HL-60 (cell line): ENCODE measurements around the gene HRH3.

Source experiments
- DNase-seq, 2 experiments: peaks; one replicate each; pipeline ENCODE4 v3.0.0-alpha.2; 2010 to 2020; ENCODE audit warnings: low read depth in 1 of 2, low spot score in 1 of 2
- H3K27ac ChIP-seq: fragments of 250-450 bp; sonication (Bioruptor Pico); replicated peaks from 2 replicates; pipeline ENCODE4 v1.5.1; 2020; ENCODE audit warnings: mild to moderate bottlenecking, moderate library complexity
- H3K27me3 ChIP-seq: fragments of 250-450 bp; sonication (Bioruptor Pico); 2 replicates; pipeline ENCODE4 v1.5.1; 2021; ENCODE audit warnings: mild to moderate bottlenecking, moderate library complexity; ENCODE audit not compliant: insufficient read depth, poor library complexity, severe bottlenecking
- H3K4me3 ChIP-seq: replicated peaks from 2 replicates; pipeline ENCODE4 v1.5.1; 2011; ENCODE audit warnings: mild to moderate bottlenecking, control low read depth, low read length; ENCODE audit not compliant: insufficient read depth
- CTCF ChIP-seq: IDR thresholded peaks from one replicate; pipeline ENCODE4 v1.5.1; 2011; ENCODE audit warnings: low read length, control low read depth, inconsistent platforms; ENCODE audit not compliant: insufficient read depth
- GABPA ChIP-seq: IDR thresholded peaks from 2 replicates; pipeline ENCODE4 v1.6.1; 2012; ENCODE audit warnings: low read depth
- POLR2AphosphoS5 ChIP-seq: IDR thresholded peaks from 2 replicates; pipeline ENCODE4 v1.6.1; 2012; ENCODE audit warnings: low read depth
- REST ChIP-seq: IDR thresholded peaks from 2 replicates; pipeline ENCODE4 v1.6.1; 2012; ENCODE audit warnings: low read depth; ENCODE audit not compliant: insufficient replicate concordance
- SPI1 ChIP-seq: IDR thresholded peaks from 2 replicates; pipeline ENCODE4 v1.6.1; 2012; ENCODE audit warnings: low read depth, mild to moderate bottlenecking, borderline replicate concordance

The HRH3 gene

GRCh38 chr20:62268228-62268900 lies 48.3 kb upstream of the HRH3 start:
- Histone ChIP-seq H3K4me3 (no peak overlapping the region), H3K27ac (no peak overlapping the region), H3K27me3 (no peaks in the 10 kb centered on the region)
- TF ChIP-seq GABPA (no peak), REST (no peak), CTCF (no peak), POLR2AphosphoS5 (no peak), SPI1 (no peak)
- no peak for DNase-seq

- H3K27me3 ChIP-seq: no peaks in the 10 kb centered on the region
- no peak overlapping the region for H3K27ac ChIP-seq
- TF ChIP-seq GABPA (no peak), REST (no peak), POLR2AphosphoS5 (no peak)
- DNase-seq: no peak
- H3K4me3 ChIP-seq: no peak overlapping the region
Measured at GRCh38 chr20:62267543-62267942, 47.5 kb upstream of the HRH3 start.

- H3K27ac ChIP-seq: no peak overlapping the region
- H3K4me3 ChIP-seq: no peak overlapping the region
- TF ChIP-seq GABPA (no peak), POLR2AphosphoS5 (no peak), SPI1 (no peak), REST (no peak), CTCF (no peak)
- DNase-seq: no peak
- H3K27me3 ChIP-seq: no peaks in the 10 kb centered on the region
Measured at GRCh38 chr20:62266851-62267250, 46.8 kb upstream of the HRH3 start.
